Measurements from ENCODE around the gene ERCC6L2. TPM values are rescaled to one million over a fixed set of nuclear protein-coding genes. Genes with fewer than 3 reads are reported as not detected.

The ERCC6L2 gene
- total and polyA plus RNA-seq, 9 of the 15 experiments (the other 6 are each of a cell fraction or from before 2014, with no cell fraction given), result 7.8 to 42.8 (median 23.6) TPM

DNA sequence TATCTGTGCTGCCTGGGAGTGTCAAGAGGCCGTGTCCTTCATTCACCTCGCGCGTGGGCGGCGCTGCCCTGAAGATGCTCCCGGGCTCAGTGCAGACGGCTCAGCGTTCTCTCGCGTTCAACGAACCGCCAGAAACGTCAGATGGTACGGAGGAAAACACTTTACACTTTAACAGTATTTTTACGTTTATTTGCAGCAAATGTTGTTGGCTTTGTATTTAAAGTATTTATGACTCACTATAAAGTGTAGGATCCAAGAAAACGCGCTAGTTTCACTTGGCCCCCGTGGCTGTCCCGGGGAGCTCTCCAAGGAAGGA lies 544 bp upstream of the ERCC6L2 start (continued):
- TF ChIP-seq, protein P1, sequence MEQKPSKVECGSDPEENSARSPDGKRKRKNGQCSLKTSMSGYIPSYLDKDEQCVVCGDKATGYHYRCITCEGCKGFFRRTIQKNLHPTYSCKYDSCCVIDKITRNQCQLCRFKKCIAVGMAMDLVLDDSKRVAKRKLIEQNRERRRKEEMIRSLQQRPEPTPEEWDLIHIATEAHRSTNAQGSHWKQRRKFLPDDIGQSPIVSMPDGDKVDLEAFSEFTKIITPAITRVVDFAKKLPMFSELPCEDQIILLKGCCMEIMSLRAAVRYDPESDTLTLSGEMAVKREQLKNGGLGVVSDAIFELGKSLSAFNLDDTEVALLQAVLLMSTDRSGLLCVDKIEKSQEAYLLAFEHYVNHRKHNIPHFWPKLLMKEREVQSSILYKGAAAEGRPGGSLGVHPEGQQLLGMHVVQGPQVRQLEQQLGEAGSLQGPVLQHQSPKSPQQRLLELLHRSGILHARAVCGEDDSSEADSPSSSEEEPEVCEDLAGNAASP (IDR thresholded peaks at IDR 0.05), result peak; percentile 78
- TF ChIP-seq NFE2 (IDR thresholded peaks at IDR 0.05; ENCODE audit: low read depth) (no peak), NR2C1 (IDR thresholded peaks at IDR 0.05) (no peak), NR2C1 (tag; IDR thresholded peaks at IDR 0.05) (no peak), RBM39 (optimal IDR thresholded peaks at IDR 0.05; ENCODE audit: low read depth, low read length) (no peak), NBN (IDR thresholded peaks at IDR 0.05; ENCODE audit: low read depth) (peak; percentile 27; the same call in 1 of the 2 replicates), ZNF23 (CRISPR knock-in tag; IDR thresholded peaks at IDR 0.05) (no peak), PHF21A (IDR thresholded peaks at IDR 0.05; ENCODE audit: borderline replicate concordance, low read depth) (no peak), SFPQ (IDR thresholded peaks at IDR 0.05; ENCODE audit: low read depth, low read length) (no peak), OTX1 (CRISPR knock-in tag; IDR thresholded peaks at IDR 0.05) (no peak), STAG1 (CRISPR knock-in tag; IDR thresholded peaks at IDR 0.05; ENCODE audit: borderline replicate concordance) (no peak), HNRNPH1 (optimal IDR thresholded peaks at IDR 0.05; ENCODE audit: low read depth, low read length) (no peak), MTA1 (IDR thresholded peaks at IDR 0.05; ENCODE audit: borderline replicate concordance) (no peak), ZNF280A (IDR thresholded peaks at IDR 0.05; ENCODE audit: low read depth, partially characterized antibody) (no peak), CLOCK (CRISPR knock-in tag; IDR thresholded peaks at IDR 0.05; ENCODE audit: borderline replicate concordance) (no peak), MTA2 (IDR thresholded peaks at IDR 0.05; ENCODE audit: low read depth) (no peak), ATF1 (CRISPR knock-in tag; IDR thresholded peaks at IDR 0.05) (no peak), ATF1 (tag; IDR thresholded peaks at IDR 0.05) (no peak), BRD4 (IDR thresholded peaks at IDR 0.05) (no peak), ZNF589 (CRISPR knock-in tag; IDR thresholded peaks at IDR 0.05; ENCODE audit: low read depth) (no peak), ZKSCAN8 (CRISPR knock-in tag; IDR thresholded peaks at IDR 0.05) (no peak), ZNF146 (CRISPR knock-in tag; IDR thresholded peaks at IDR 0.05; ENCODE audit: unreplicated experiment) (no peak), KLF6 (CRISPR knock-in tag; IDR thresholded peaks at IDR 0.05; ENCODE audit: borderline replicate concordance) (no peak), ZNF408 (CRISPR knock-in tag; IDR thresholded peaks at IDR 0.05; ENCODE audit: low read depth) (no peak), FOXP1 (CRISPR knock-in tag; IDR thresholded peaks at IDR 0.05) (no peak), NRF1 (conservative IDR thresholded peaks at IDR 0.05 in 1 of 2, IDR thresholded peaks at IDR 0.05 in 1 of 2) (peak; percentile 15 to 79; a peak in 3 of 4 replicates)

Measured in K562 (cell line).